Stimulated activated CD8-positive, alpha-beta memory T cell treated with anti-CD3 and anti-CD28 coated beads, Interleukin-7, amount 100 ng/mL, for 48 hours (primary cell): ENCODE measurements around the gene CLDN1.

ENCODE experiments used
- DNase-seq, 2 donors: peaks; one replicate each; pipeline ENCODE4 v3.0.0-alpha.2; 2020; ENCODE audit warnings: low read depth in 1 of 2; ENCODE audit errors: extremely low read depth in 1 of 2

The CLDN1 gene

GRCh38 chr3:190336516-190337189 is 14.4 kb upstream of the CLDN1 start:
- no peak for DNase-seq

DNA sequence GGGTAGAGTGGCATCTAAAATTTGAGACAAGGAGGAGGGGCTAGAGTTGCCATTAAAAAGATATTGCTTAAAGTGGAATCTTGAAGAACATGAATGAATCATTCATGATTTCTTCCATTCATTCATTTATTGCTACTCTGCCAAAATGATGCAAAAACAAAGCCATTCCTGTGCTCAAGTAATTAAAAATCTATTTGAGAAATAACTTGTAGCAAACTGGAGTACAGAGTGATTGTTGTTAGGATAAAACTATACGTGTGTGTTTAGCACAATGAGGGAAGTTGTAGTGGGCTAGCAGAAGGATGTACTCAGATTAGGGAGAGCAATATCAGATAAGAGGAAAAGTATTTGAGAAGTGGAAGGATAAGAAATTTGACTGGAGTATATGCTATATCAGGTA is 11.7 kb upstream of the CLDN1 start:
- DNase-seq, result no peak

GRCh38 chr3:190330936-190331734 is 8.9 kb upstream of the CLDN1 start:
- DNase-seq, result no peak

DNA sequence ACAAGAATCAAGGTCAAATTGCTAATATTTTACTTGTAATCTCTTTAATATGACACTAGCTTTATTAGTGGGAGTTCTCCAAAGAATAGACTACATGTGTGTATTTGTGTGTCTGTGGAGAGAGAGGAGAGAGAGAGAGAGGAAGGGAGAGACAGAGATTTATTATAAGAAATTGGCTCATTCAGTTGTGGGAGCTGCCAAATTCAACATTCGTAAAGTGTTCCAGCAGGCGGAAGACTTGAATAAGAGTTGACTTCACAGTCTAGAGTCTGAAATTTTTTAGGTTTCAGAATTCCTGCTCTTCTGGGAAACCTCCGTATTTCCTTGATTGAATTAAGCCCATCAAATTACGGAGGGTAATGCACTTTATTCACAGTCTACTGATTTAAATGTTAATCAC is 4.7 kb upstream of the CLDN1 start:
- DNase-seq, result no peak

GRCh38 chr3:190326361-190326760 is 4.1 kb upstream of the CLDN1 start:
- DNase-seq, result no peak

GRCh38 chr3:190325923-190326322 is 3.7 kb upstream of the CLDN1 start:
- no peak for DNase-seq

DNA sequence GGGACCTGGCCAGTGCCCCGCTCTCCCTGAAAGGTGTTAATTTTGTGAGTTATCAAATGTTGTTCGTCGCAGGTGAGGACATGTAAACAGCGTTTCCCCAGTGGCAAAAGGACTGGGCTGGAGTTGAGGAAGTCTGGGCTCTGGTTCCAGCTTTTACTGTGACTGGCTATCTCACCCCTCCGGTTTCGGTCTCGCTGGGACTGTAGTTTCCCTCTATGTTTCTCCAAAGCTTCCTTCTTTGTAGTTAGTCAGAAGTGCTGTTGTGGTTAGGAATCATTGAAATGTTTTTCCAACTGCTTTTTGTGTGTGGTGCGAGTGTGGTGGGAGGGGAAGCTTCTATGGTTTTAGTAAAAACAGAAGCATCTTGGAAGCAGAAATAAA is 990 bp upstream of the CLDN1 start:
- DNase-seq, result no peak

DNA sequence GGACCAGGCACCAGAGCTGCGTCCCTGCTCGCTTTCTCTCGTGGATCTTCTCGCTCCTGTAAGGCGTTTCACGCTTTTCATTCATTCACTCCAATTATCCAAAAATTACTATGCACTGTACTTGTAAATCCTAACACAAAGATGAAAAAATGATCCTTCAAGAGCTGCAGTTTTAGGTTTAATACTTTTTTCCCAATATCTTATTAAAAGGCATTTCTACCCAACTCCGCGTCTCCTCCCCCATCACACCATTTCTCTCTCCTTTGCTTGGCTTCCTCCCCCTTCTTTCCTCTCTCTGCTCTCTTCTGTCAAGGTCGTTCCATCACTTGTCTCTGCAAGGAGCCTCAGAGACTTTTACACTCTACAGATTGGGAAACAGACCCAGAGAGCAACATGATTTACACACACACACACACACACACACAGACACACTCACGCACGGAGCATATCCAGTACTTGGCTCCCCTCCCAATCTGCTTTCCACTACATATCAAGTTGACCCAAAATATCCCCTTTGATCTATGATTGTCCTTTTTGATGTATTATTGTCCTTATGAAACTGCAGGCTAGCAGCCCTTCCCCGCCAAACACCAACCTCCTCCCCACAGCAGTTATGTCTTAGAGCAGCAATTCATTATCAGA is 479 bp upstream of the CLDN1 start:
- no peak for DNase-seq

GRCh38 chr3:190320594-190321362 is 1.5 kb downstream of the CLDN1 start:
- DNase-seq, result no peak

- peak in 1 of 2 donors; percentile 56 for DNase-seq
These were observed 2.6 kb downstream of the CLDN1 start for GRCh38 chr3:190319660-190320059.

- no peak for DNase-seq
These were observed 3.6 kb downstream of the CLDN1 start for GRCh38 chr3:190318666-190319065.

GRCh38 chr3:190314741-190315140 is 7.5 kb downstream of the CLDN1 start:
- DNase-seq, result no peak

DNA sequence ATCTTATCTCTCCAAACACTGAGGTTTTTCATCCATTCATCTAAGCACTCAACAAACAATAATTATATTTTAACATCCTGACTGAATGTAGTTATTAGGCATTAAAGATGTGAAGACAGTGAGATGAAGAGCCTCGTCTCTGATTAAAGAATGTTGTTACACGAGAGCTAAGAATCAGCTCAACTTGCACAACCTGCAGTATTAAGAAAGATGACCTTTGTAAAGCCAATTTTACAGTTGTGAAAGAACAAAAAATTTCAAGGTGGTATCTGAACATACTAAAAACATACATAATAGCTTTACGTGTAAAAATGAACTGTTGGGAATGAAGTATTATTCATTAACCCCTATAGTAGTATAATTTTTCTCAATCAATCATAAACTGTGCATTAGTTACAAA is 12.8 kb downstream of the CLDN1 start:
- DNase-seq, result no peak

GRCh38 chr3:190308154-190308553 is 14.1 kb downstream of the CLDN1 start:
- DNase-seq, result no peak

DNA sequence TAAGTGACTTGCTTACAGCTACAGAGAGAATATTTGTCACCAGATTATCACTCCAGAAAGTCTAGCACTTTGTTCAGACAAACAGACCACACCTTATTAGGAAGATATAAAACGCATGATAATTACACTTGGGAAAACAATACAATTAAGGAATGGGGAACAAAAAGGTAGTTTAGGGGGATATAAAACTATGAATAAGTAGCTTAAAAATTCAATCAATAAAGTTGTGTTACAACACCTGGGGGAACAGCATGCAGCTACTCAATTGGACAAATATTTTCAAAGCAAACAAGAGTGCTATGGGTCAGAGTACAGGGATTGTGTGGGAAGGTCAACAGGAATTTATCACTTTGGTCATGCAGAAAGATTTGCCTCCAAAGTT is 15.1 kb downstream of the CLDN1 start:
- no peak for DNase-seq

DNA sequence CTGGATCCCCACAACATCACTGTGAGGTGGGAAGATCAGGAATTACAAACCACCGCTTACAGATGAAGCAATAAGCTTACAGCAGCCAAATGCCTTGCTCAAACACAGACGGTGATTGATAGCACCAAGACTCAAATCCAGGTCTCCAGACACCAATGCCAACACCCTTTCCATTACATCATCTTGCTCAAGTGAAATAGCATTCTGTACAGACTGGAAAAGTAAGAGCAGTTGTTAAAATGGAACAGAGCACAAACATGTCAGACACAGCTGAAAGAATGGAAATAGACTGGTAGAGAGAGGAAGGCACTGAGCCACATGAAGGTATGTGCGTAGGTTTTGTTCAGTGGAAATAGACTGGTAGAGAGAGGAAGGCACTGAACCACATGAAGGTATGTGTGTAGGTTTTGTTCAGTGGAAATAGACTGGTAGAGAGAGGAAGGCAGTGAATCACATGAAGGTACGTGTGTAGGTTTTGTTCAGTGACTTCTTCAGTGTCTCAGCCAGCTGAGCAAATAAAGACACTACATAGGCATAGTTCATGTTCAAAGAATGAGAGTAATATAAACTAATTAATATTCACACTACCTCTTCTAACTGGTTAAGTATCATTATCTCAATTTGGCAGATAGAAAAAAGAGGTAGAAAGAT is 15.6 kb downstream of the CLDN1 start:
- DNase-seq, result no peak

DNA sequence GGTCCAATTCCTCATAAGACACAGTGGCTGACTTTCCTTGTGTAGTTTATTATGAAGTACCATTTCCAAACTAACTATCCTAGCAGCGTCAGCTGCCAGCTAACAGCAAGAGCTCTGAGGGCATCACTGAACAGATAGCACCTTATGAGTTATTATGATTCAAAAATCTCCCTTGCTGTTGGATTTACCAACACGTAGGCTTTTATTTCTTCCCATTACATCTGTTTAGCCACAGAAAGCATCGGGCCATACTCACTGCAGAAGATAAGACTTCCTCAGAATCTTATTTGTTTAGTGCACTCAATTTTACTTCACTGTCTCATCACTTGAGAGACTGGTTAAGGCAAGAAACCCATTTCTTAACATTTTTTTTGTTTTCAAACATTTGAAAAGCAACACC is 16.2 kb downstream of the CLDN1 start:
- no peak for DNase-seq

GRCh38 chr3:190305406-190305805 is 16.8 kb downstream of the CLDN1 start:
- no peak for DNase-seq

GRCh38 chr3:190303884-190304283 is 18.4 kb downstream of the CLDN1 start:
- DNase-seq, result no peak

- DNase-seq, result no peak
These were observed 19.9 kb downstream of the CLDN1 start for GRCh38 chr3:190302212-190302867.
